ENCODE results near the gene SLC5A2. TPM values are rescaled to one million over a fixed set of nuclear protein-coding genes. Genes with fewer than 3 reads are reported as not detected.

Gene SLC5A2
- total RNA-seq, 2 donors from 2014 or later: 1.3 to 2.8 TPM

DNA sequence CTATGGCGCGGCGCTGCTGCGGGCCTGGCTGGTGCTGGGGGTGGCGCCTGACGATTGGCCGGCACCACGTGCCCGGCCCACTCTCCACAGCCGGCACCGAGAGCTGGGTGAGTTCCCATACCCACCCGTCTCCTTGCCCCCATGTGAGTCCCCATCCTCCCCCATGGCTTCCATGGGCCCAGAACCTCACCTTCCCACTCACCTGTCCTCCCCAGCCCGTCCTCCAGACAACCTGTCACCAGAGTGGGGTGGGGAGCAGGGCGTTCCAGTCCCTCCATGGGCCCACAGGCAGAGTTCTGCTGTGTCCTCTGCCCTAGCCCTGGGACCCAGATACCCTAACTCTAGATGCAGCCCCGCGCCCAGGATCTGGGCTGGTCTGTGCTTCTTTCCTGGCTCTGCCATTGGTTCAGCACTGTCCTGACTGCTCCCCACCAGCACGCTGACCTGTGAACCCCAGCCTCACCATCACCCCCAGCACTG is 18.1 kb upstream of the SLC5A2 start:
- Mint-ChIP-seq H3K36me3 (ENCODE audit: low read depth) (peaks cover 2% of the 10 kb centered on the region), H3K27me3 (no peaks in the 10 kb centered on the region), H3K4me3 (no peak overlapping the region), H3K4me1 (peaks cover 15% of the 10 kb centered on the region), H3K27ac (no peak overlapping the region)
- DNase-seq (no peak), ATAC-seq (no peak)
- H3K9me3 ChIP-seq (ENCODE audit: control insufficient read depth, low read length, poor library complexity, severe bottlenecking): no peaks in the 10 kb centered on the region

DNA sequence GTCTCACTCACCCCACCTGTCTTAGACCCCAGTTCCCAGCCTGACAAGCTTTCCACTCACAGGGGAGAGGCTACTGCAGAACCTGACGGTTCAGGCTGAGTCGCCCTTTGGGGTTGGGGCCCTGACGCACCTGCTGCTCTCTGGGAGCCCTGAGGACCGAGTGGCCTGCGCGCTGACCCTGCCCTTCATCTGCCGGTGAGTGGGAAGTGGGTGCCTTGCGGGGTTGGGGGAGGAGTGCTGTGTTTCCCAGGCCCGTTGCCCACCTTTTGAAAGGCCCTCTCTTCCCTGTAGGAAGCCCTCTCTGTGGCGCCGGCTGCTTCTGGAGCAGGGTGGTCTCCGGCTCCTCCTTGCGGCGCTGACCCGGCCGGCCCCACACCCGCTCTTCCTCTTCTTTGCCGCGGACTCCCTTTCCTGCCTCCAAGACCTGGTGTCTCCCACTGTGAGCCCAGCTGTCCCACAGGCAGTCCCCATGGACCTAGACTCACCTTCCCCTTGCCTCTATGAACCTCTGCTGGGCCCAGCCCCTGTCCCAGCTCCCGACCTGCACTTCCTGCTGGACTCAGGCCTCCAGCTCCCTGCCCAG is 17.0 kb upstream of the SLC5A2 start:
- ATAC-seq: no peak
- Mint-ChIP-seq H3K4me3 (no peak overlapping the region), H3K27ac (no peak overlapping the region), H3K4me1 (peaks cover 10% of the 10 kb centered on the region), H3K36me3 (ENCODE audit: low read depth) (peaks cover 2% of the 10 kb centered on the region), H3K27me3 (no peaks in the 10 kb centered on the region)
- H3K9me3 ChIP-seq (ENCODE audit: control insufficient read depth, low read length, poor library complexity, severe bottlenecking): no peaks in the 10 kb centered on the region
- no peak for DNase-seq

DNA sequence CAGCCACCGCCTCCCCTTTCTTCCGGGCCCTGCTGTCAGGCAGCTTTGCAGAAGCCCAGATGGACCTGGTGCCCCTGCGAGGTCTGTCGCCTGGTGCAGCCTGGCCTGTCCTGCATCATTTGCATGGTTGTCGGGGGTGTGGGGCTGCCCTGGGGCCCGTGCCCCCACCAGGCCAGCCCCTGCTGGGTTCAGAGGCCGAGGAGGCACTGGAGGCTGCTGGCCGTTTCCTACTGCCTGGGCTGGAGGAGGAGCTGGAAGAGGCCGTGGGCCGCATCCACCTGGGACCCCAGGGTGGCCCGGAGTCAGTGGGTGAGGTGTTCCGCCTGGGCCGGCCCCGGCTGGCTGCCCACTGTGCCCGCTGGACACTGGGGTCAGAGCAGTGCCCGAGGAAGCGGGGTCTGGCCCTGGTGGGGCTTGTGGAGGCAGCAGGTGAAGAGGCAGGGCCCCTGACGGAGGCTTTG is 16.5 kb upstream of the SLC5A2 start:
- Mint-ChIP-seq H3K36me3 (ENCODE audit: low read depth) (peaks cover 2% of the 10 kb centered on the region), H3K4me3 (no peak overlapping the region), H3K27ac (peak overlapping the region; percentile 54), H3K27me3 (peaks cover 5% of the 10 kb centered on the region), H3K4me1 (peaks cover 9% of the 10 kb centered on the region)
- ATAC-seq (no peak), DNase-seq (no peak)
- H3K9me3 ChIP-seq (ENCODE audit: control insufficient read depth, low read length, poor library complexity, severe bottlenecking): no peaks in the 10 kb centered on the region

DNA sequence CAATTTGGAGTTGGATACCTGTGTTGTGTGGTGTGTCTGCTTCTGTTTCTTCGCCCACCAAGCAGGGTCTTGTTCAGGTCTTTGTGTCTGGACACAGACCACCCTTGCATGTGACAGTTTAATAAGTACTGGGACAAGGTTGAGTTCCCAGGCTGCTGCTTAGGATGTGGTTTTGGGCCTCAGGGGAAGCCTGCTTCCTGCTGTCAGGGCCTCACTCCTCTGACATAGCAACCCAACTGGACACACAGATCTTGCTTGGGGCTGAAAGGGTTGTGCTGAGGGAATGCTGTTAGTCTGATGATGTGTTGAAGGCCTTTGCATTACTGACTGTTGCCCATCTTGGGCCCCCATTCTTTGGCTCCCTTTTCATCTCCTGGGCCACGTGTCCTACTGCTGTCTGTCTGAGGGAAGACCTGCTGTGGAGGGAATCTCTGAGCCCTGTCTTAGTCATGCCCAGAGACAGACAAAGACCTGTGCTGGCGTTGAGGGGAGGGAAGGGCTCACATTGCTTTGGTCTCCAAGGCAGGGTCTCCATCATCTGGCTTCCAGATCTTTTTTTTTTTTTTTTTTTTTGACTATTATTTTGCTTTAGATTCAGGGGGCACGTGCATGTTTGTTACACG is 15.7 kb upstream of the SLC5A2 start:
- H3K27ac Mint-ChIP-seq: peak overlapping the region; percentile 54
- DNase-seq: no peak

DNA sequence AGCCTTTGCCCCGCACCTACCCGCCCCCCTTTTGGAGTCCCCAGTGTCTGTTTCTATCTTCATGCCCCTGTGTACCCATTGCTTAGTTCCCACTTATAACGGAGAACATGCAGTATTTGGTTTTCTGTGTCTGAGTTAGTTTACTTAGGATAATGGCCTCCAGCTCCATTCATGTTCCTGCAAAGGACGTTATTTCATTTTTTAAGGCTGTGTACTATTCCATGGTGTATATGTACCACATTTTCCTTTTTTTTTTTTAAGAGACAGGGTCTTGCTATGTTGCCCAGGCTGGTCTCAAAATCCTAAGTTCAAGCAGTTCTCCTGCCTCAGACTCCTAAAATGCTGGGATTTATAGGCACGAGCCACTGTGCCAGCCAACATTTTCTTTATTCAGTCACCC is 15.1 kb upstream of the SLC5A2 start:
- DNase-seq: no peak
- Mint-ChIP-seq H3K27me3 (peaks cover 10% of the 10 kb centered on the region), H3K27ac (no peak overlapping the region), H3K4me3 (no peak overlapping the region), H3K36me3 (ENCODE audit: low read depth) (peaks cover 2% of the 10 kb centered on the region), H3K4me1 (peaks cover 9% of the 10 kb centered on the region)
- ATAC-seq: no peak
- no peaks in the 10 kb centered on the region for H3K9me3 ChIP-seq (ENCODE audit: control insufficient read depth, low read length, poor library complexity, severe bottlenecking)

More for the DNA sequence above, 15.7 kb upstream of the SLC5A2 start:
- no peaks in the 10 kb centered on the region for H3K9me3 ChIP-seq (ENCODE audit: control insufficient read depth, low read length, poor library complexity, severe bottlenecking)
- H3K4me3 Mint-ChIP-seq: peak overlapping the region; percentile 45
- peaks cover 5% of the 10 kb centered on the region for H3K27me3 Mint-ChIP-seq
- ATAC-seq: no peak
- H3K4me1 Mint-ChIP-seq: peaks cover 9% of the 10 kb centered on the region
- H3K36me3 Mint-ChIP-seq (ENCODE audit: low read depth): peaks cover 2% of the 10 kb centered on the region

DNA sequence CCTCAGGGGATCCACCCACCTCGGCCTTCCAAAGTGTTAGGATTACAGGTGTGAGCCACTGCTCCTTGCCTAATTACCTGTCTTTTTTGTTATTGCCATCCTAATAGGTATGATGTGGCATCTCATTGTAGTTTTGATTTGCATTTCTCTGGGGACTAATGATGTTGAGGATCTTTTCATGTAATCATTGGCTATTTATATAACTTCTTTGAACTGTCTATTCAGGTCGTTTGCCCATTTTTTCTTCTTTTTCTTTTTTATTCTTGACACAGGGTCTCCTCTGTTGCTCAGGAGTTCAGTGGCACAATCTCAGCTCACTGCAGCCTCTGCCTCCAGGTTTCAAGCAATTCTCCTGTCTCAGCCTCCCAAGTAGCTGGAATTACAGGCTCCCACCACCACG is 12.3 kb upstream of the SLC5A2 start:
- H3K9me3 ChIP-seq (ENCODE audit: control insufficient read depth, low read length, poor library complexity, severe bottlenecking): no peaks in the 10 kb centered on the region
- DNase-seq (no peak), ATAC-seq (no peak)
- Mint-ChIP-seq H3K36me3 (ENCODE audit: low read depth) (no peaks in the 10 kb centered on the region), H3K4me3 (no peak overlapping the region), H3K27ac (no peak overlapping the region), H3K4me1 (peaks cover 9% of the 10 kb centered on the region), H3K27me3 (peaks cover 10% of the 10 kb centered on the region)

DNA sequence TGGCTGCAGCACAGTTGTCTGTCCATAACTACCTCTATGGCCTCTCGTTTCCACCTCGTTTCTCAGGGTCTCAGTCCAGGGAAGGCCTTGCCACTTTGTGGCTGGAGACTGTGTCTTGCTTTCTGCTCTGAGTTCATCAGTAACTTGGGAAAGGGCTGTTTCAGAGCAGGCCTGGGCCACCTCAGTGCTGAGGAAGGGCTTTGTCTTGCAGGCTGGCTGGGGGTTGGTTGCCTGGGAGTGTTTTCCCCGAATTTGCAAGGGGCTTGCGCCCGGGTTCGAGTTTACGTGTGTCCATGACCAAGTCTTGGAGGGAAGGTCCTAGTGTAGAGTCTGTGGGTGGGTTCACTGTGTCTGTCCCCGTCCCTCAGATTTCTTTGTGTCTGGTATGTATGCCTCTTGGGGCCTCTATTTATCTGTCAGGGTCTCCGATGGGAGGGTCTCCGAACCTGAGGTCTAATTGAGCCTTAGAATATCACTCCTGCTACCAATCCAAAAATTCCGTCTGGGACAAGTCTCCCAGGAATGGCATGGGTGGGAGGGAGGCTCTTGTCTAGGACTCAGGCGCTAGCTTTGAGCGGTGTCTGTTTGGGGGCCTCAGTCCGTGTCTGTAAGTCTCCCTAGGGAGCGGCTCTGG is 11.6 kb upstream of the SLC5A2 start:
- no peaks in the 10 kb centered on the region for H3K36me3 Mint-ChIP-seq (ENCODE audit: low read depth)
- H3K27ac Mint-ChIP-seq: no peak overlapping the region
- peaks cover 13% of the 10 kb centered on the region for H3K4me1 Mint-ChIP-seq
- ATAC-seq (no peak), DNase-seq (no peak)
- peaks cover 10% of the 10 kb centered on the region for H3K27me3 Mint-ChIP-seq
- H3K4me3 Mint-ChIP-seq: peak overlapping the region; percentile 65
- no peaks in the 10 kb centered on the region for H3K9me3 ChIP-seq (ENCODE audit: control insufficient read depth, low read length, poor library complexity, severe bottlenecking)

DNA sequence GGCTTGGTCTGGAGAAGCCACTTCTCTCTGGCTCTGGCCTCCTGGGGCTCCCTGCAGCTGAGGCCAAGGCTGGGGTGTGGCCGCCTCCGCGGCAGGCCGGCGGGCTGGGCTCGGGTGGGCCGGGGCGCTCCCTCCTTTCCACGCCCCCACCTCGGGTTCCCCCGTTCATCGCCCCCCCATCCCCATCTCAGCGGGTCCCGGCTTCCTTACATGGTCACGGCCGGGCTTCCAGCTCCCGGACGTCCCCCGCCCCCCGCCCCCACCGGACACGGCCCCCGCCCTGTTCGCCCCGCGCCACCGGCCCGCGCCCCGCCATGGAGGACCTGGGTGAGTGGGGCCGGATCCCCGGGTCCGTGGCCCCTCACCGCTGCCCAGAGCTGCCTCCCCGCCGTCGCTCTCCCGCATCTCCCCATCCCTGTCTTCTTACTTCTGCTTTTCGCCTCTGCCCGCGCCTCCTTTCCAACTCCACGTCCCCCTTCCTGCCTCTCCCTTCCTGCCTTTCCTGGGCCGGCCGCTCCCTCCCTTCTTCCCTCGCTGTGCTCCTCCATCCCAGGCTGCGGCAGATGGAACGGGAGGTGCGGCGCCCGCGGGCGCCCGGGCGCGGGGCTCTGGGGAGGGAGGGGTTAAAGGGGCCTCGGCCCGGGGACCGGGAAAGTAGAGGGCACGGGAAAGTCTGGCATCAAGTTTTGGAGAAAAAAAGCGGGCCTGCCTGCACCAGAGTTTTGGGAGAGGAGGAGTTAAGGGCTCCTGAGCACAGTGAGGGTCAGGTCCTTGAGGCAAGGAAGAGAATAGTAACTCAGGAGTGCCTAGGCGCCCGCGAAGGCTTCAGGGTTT is 10.8 kb upstream of the SLC5A2 start, which contains the start of gene TGFB1I1:
TSS of gene TGFB1I1 (plus strand) at position 278 of the 834 bp plus-strand sequence. CDS start at position 315, 37 bp downstream.
- DNase-seq (no peak), ATAC-seq (no peak)
- Mint-ChIP-seq H3K27ac (peak within 1 kb of the TSS; percentile 49), H3K4me3 (peak within 1 kb of the TSS; percentile 83), H3K4me1 (peaks cover 13% of the 10 kb centered on the region), H3K36me3 (ENCODE audit: low read depth) (no peaks in the 10 kb centered on the region), H3K27me3 (peaks cover 10% of the 10 kb centered on the region)
- no peaks in the 10 kb centered on the region for H3K9me3 ChIP-seq (ENCODE audit: control insufficient read depth, low read length, poor library complexity, severe bottlenecking)

DNA sequence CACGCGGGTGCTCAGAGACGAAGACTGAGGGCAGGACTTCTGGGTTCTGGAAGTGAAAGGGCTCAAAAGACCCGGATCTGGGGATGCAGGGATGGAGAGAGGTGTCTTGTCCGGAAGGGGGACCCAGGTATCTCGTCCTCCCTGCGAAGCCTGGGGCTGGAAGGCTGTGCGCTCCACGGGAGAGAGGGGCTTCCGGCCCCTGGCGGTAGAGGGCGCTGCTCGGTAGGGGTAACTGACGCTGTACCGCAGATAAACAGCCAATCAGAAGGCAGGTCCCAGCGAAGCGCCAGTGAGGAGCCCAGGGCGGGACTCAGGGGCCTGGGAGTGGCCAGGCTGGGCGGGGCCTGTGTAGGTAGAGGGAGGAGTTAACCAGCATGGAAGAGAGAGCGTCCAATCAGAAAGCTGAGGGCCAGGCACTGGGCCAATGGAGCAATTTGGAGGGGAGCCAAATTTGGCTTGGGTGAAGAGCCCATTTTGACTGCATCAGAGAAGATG is 10.2 kb upstream of the SLC5A2 start:
- ATAC-seq (peak; percentile 30), DNase-seq (peak in 1 of 3 donors; percentile 39)
- H3K36me3 Mint-ChIP-seq (ENCODE audit: low read depth): no peaks in the 10 kb centered on the region
- H3K9me3 ChIP-seq (ENCODE audit: control insufficient read depth, low read length, poor library complexity, severe bottlenecking): no peaks in the 10 kb centered on the region
- peaks cover 10% of the 10 kb centered on the region for H3K27me3 Mint-ChIP-seq
- peaks cover 10% of the 10 kb centered on the region for H3K4me1 Mint-ChIP-seq
- H3K4me3 Mint-ChIP-seq: peak overlapping the region; percentile 83
- H3K27ac Mint-ChIP-seq: peak overlapping the region; percentile 49

DNA sequence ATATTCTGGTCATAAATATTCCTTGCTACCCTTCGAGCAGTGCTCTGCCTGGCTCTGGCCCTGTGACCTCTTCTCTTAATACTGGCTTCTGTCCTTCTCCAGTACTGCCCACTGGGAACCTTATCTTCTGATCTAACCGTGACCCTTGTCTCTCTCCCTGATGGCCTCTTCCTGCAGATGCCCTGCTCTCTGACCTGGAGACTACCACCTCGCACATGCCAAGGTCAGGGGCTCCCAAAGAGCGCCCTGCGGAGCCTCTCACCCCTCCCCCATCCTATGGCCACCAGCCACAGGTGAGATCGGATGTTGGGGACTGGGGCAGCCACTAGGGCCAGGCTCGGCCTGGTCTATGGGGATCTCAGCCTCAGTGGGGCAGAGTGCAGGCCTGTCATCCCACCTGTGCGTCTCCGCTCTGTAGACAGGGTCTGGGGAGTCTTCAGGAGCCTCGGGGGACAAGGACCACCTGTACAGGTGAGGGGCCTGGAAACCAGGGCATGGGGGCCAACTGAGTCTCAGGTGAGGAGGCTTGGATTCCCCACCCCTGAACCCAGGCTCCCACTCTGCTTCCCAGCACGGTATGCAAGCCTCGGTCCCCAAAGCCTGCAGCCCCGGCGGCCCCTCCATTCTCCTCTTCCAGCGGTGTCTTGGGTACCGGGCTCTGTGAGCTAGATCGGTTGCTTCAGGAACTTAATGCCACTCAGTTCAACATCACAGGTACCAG is 9.5 kb upstream of the SLC5A2 start:
- H3K4me1 Mint-ChIP-seq: peaks cover 15% of the 10 kb centered on the region
- no peak for DNase-seq
- peak overlapping the region; percentile 19 for H3K4me3 Mint-ChIP-seq
- H3K27ac Mint-ChIP-seq: no peak overlapping the region
- no peaks in the 10 kb centered on the region for H3K36me3 Mint-ChIP-seq (ENCODE audit: low read depth)
- no peaks in the 10 kb centered on the region for H3K9me3 ChIP-seq (ENCODE audit: control insufficient read depth, low read length, poor library complexity, severe bottlenecking)
- peaks cover 10% of the 10 kb centered on the region for H3K27me3 Mint-ChIP-seq
- no peak for ATAC-seq

DNA sequence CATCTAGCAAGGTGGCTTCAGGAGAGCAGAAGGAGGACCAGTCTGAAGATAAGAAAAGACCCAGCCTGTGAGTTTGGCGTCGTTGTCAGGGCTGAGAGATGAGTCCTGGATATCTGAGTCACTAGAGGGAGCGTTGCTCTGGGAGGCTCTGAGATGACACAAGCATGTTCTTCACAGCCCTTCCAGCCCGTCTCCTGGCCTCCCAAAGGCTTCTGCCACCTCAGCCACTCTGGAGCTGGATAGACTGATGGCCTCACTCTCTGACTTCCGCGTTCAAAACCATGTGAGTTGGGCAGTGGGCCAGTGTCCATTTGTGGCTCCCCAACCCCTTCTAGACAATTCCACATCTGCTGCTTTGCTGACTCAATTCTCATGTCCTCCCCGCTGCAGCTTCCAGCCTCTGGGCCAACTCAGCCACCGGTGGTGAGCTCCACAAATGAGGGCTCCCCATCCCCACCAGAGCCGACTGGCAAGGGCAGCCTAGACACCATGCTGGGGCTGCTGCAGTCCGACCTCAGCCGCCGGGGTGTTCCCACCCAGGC is 8.7 kb upstream of the SLC5A2 start:
- Mint-ChIP-seq H3K27me3 (peaks cover 10% of the 10 kb centered on the region), H3K4me3 (no peak overlapping the region), H3K4me1 (peaks cover 15% of the 10 kb centered on the region), H3K27ac (no peak overlapping the region), H3K36me3 (ENCODE audit: low read depth) (no peaks in the 10 kb centered on the region)
- H3K9me3 ChIP-seq (ENCODE audit: control insufficient read depth, low read length, poor library complexity, severe bottlenecking): no peaks in the 10 kb centered on the region
- ATAC-seq: no peak
- DNase-seq: no peak

Data from T-helper 17 cell (primary cell).